ENCODE results near the gene OS9.

GRCh38 chr12:57679697-57680096 lies 14.2 kb upstream of the OS9 start:
- TF ChIP-seq POLR2A (IDR thresholded peaks at IDR 0.05) (no peak), CTCF (IDR thresholded peaks at IDR 0.05) (no peak)
